GM21576 (cell line): Measurements from ENCODE around the gene PALLD.
"Not testable (repeated sequence)": the region's sequence is repeated elsewhere in the genome, so short reads cannot be mapped to it uniquely, and the experiment has no call there.

Source experiments
- ATAC-seq: cut with Tn5 transposase; IDR thresholded peaks from one replicate; pipeline ENCODE4 v1.9.1; 2021; ENCODE audit warnings: mild to moderate bottlenecking, moderate library complexity; ENCODE audit not compliant: unreplicated experiment

Gene PALLD

GRCh38 chr4:168719725-168720124, 222.9 kb downstream of the PALLD start:
- no peak for ATAC-seq

- ATAC-seq = no peak
These were observed 223.6 kb downstream of the PALLD start for GRCh38 chr4:168720396-168720900.

GRCh38 chr4:168722391-168722790, 225.5 kb downstream of the PALLD start:
- ATAC-seq = no peak

GRCh38 chr4:168723020-168723419, 226.2 kb downstream of the PALLD start:
- no peak for ATAC-seq

GRCh38 chr4:168723569-168723968, 226.7 kb downstream of the PALLD start:
- ATAC-seq = no peak

- ATAC-seq = no peak
These were observed 227.4 kb downstream of the PALLD start for GRCh38 chr4:168724243-168724642.

- ATAC-seq = no peak
These were observed 228.0 kb downstream of the PALLD start for GRCh38 chr4:168724686-168725411.

GRCh38 chr4:168725930-168726329, 229.1 kb downstream of the PALLD start:
- no peak for ATAC-seq

GRCh38 chr4:168727181-168727580, 230.3 kb downstream of the PALLD start:
- not testable (repeated sequence) for ATAC-seq

GRCh38 chr4:168731006-168731636, 234.3 kb downstream of the PALLD start:
- ATAC-seq = no peak

GRCh38 chr4:168731706-168732414, 235.0 kb downstream of the PALLD start:
- no peak for ATAC-seq

GRCh38 chr4:168732714-168733113, 235.9 kb downstream of the PALLD start:
- ATAC-seq = no peak

GRCh38 chr4:168734703-168735678, 238.1 kb downstream of the PALLD start:
- no peak for ATAC-seq

- ATAC-seq = no peak
These were observed 238.9 kb downstream of the PALLD start for GRCh38 chr4:168735735-168736134.

- ATAC-seq = no peak
These were observed 240.3 kb downstream of the PALLD start for GRCh38 chr4:168736860-168737805.

GRCh38 chr4:168737806-168738172, 240.9 kb downstream of the PALLD start:
- no peak for ATAC-seq

- ATAC-seq = no peak
These were observed 243.0 kb downstream of the PALLD start for GRCh38 chr4:168739886-168740285.

- ATAC-seq = no peak
These were observed 243.8 kb downstream of the PALLD start for GRCh38 chr4:168740691-168741090.
